ENCODE data around the gene PTCD2.
"Not testable (repeated sequence)": the region's sequence is repeated elsewhere in the genome, so short reads cannot be mapped to it uniquely, and the experiment has no call there.

Gene PTCD2

GRCh38 chr5:72285424-72285821 lies 34.8 kb upstream of the PTCD2 start:
- no peak for DNase-seq (ENCODE audit: low read depth in 1 of 2, low spot score in 1 of 2)
- no peak for TF ChIP-seq JUND (IDR thresholded peaks at IDR 0.05; ENCODE audit: low read depth)
- in situ Hi-C loops (cut with HindIII; ENCODE audit: low pct_unique_long_range_greater_than_20kb, low sequenced_read_pairs), result no loop called here

GRCh38 chr5:72286798-72287197 lies 33.4 kb upstream of the PTCD2 start:
- no peak for TF ChIP-seq JUND (IDR thresholded peaks at IDR 0.05; ENCODE audit: low read depth)
- in situ Hi-C loops (cut with HindIII; ENCODE audit: low pct_unique_long_range_greater_than_20kb, low sequenced_read_pairs), result no loop called here
- DNase-seq (ENCODE audit: low read depth in 1 of 2, low spot score in 1 of 2), result no peak

- TF ChIP-seq JUND (IDR thresholded peaks at IDR 0.05; ENCODE audit: low read depth), result no peak
- no peak for DNase-seq (ENCODE audit: low read depth in 1 of 2, low spot score in 1 of 2)
- in situ Hi-C loops (cut with HindIII; ENCODE audit: low pct_unique_long_range_greater_than_20kb, low sequenced_read_pairs), result no loop called here
Measured at GRCh38 chr5:72288924-72289323, 31.2 kb upstream of the PTCD2 start.

DNA sequence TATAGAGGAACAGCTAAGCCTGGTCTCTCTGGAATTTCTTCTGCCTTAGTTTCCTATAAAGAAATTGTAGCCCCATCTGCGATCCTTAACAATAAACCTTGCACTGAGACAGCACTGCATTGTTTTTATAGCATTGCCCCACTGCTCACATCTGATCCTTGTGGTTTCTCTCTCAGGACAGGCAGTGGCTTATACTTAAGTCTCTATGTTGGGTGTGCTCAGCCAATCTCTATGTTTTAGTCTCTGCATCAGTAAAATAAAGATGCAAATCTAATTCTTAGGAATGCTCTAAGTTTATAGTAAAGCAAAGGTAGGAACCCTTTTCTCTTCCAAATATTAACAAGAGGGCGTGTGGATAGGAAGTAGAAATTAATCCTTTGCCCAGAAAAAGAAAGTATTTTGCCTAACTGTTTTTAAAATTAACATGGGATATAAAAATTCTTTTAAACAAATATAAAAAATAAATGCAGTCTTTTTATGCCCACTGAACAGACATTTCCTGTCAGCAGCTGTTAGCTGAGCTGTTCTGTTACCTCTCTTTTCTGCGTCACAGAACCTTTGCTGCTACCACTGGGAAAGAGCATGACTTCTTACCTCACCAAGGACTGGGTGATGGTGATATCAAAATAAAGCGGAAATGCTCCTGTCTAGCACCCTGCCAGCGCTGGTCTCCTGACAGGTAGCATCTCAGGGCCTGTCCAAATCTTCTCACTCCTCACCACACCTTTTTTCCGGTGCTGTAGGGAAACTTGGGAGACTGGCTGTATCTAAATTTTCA lies 29.6 kb upstream of the PTCD2 start:
- in situ Hi-C loops (cut with HindIII; ENCODE audit: low pct_unique_long_range_greater_than_20kb, low sequenced_read_pairs), result no loop called here
- no peak for TF ChIP-seq JUND (IDR thresholded peaks at IDR 0.05; ENCODE audit: low read depth)
- DNase-seq (ENCODE audit: low read depth in 1 of 2, low spot score in 1 of 2), result no peak

DNA sequence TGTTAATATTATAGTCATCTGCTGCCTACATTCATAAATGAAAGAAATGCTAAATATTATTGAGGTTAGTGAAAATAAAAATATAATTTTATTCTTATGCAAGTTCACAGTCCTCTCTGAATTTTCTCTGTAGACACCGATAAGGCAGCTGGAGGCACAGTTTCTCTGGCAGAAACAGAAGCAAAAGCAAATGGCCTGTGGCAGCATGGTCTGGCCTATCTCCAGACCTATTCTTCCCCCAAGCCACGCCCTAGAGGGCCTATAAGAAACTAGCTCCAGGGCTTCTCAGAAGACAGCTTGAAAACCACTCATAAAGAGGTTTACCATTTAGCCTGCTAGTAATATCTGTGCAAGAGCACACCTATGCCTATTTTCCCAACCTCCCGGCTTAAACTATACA lies 28.6 kb upstream of the PTCD2 start:
- DNase-seq (ENCODE audit: low read depth in 1 of 2, low spot score in 1 of 2), result no peak

GRCh38 chr5:72292411-72292810 lies 27.8 kb upstream of the PTCD2 start:
- DNase-seq (ENCODE audit: low read depth in 1 of 2, low spot score in 1 of 2), result no peak
- in situ Hi-C loops (cut with HindIII; ENCODE audit: low pct_unique_long_range_greater_than_20kb, low sequenced_read_pairs), result no loop called here
- no peak for TF ChIP-seq JUND (IDR thresholded peaks at IDR 0.05; ENCODE audit: low read depth)

More for the DNA sequence above, 28.6 kb upstream of the PTCD2 start:
- TF ChIP-seq JUND (IDR thresholded peaks at IDR 0.05; ENCODE audit: low read depth), result no peak
- in situ Hi-C loops (cut with HindIII; ENCODE audit: low pct_unique_long_range_greater_than_20kb, low sequenced_read_pairs), result no loop called here

- in situ Hi-C loops (cut with HindIII; ENCODE audit: low pct_unique_long_range_greater_than_20kb, low sequenced_read_pairs), result no loop called here
- no peak for TF ChIP-seq JUND (IDR thresholded peaks at IDR 0.05; ENCODE audit: low read depth)
- no peak for DNase-seq (ENCODE audit: low read depth in 1 of 2, low spot score in 1 of 2)
Measured at GRCh38 chr5:72293495-72294055, 26.6 kb upstream of the PTCD2 start.

DNA sequence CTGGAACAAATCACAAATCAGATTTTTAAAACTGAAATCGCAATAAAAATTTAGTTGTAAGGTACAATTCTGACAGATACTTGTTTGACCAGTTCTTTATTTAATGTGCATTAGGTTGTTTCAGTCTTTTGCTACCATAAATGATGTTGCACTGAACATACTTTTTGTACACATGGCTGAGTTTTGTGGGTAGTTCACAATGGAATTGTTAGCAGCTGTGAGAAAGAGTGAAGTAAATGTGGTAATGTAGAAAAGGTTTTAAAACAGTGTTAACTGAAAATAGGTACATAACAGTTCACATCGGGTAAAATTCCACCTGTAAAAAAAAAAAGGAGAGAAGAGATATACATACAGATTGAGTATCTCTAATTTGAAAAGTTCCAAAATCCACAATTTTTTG lies 25.7 kb upstream of the PTCD2 start:
- no peak for DNase-seq (ENCODE audit: low read depth in 1 of 2, low spot score in 1 of 2)
- no peak for TF ChIP-seq JUND (IDR thresholded peaks at IDR 0.05; ENCODE audit: low read depth)
- in situ Hi-C loops (cut with HindIII; ENCODE audit: low pct_unique_long_range_greater_than_20kb, low sequenced_read_pairs), result no loop called here

- in situ Hi-C loops (cut with HindIII; ENCODE audit: low pct_unique_long_range_greater_than_20kb, low sequenced_read_pairs), result no loop called here
- DNase-seq (ENCODE audit: low read depth in 1 of 2, low spot score in 1 of 2), result no peak
- no peak for TF ChIP-seq JUND (IDR thresholded peaks at IDR 0.05; ENCODE audit: low read depth)
Measured at GRCh38 chr5:72295539-72295938, 24.6 kb upstream of the PTCD2 start.

GRCh38 chr5:72296256-72296655 lies 23.9 kb upstream of the PTCD2 start:
- in situ Hi-C loops (cut with HindIII; ENCODE audit: low pct_unique_long_range_greater_than_20kb, low sequenced_read_pairs), result no loop called here
- no peak for DNase-seq (ENCODE audit: low read depth in 1 of 2, low spot score in 1 of 2)
- TF ChIP-seq JUND (IDR thresholded peaks at IDR 0.05; ENCODE audit: low read depth), result no peak

- DNase-seq (ENCODE audit: low read depth in 1 of 2, low spot score in 1 of 2); in situ Hi-C loops (cut with HindIII; ENCODE audit: low pct_unique_long_range_greater_than_20kb, low sequenced_read_pairs): not testable (repeated sequence)
Measured at GRCh38 chr5:72298136-72298535, 22.0 kb upstream of the PTCD2 start.

DNA sequence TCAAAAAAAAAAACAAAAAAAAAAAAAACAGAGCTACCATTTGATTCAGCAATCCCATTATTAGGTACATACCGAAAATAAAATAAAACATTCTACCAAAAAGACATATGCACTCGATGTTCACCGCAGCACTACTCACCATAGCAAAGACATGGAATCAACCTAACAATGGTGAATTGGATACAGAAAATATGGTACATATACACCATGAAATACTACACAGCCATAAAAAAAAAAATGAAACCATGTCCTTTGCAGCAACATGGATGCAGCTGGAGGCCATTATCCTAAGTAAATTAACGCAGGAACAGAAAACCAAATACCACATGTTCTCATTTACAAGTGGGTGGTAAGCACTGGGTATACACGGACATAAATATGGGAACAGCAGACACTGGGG lies 21.5 kb upstream of the PTCD2 start:
- in situ Hi-C loops (cut with HindIII; ENCODE audit: low pct_unique_long_range_greater_than_20kb, low sequenced_read_pairs), result no loop called here
- TF ChIP-seq JUND (IDR thresholded peaks at IDR 0.05; ENCODE audit: low read depth), result no peak
- DNase-seq (ENCODE audit: low read depth in 1 of 2, low spot score in 1 of 2), result no peak

DNA sequence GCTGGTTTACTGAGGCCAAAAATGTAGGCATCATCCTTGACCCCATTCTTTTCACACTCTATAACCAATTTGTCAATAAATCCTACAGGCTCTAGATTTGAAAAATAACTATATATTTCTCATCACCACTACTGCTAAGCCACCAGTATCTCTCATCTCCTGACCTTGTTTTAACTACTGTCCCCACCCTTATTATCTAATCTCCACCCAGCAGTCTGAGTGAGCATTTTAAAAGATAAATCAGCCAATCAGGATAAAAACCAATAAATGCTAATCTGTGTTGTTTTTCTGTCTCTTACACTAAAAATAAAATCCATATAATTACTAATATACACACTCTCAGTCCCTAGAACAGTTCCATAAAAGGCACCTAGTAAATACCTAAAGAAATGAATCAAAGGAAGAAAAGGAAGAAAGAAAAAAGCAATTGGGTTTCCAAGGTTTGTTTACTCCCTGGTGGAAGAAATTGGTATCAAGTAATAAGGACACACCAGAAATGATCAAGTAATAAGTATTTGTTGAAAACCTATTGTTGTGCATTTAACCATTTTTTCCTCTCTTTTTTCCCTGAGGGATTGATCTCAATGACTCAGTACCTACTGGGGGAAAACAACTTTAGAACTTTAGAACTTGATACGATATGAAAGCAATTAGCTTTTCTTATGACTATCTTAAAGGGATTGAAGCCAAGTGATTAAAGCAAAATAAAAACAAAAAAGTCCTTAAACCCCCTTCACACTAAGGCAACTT lies 19.4 kb upstream of the PTCD2 start:
- in situ Hi-C loops (cut with HindIII; ENCODE audit: low pct_unique_long_range_greater_than_20kb, low sequenced_read_pairs), result no loop called here
- no peak for TF ChIP-seq JUND (IDR thresholded peaks at IDR 0.05; ENCODE audit: low read depth)
- DNase-seq (ENCODE audit: low read depth in 1 of 2, low spot score in 1 of 2), result no peak

Measured in T47D (cell line).